CD8-positive, alpha-beta memory T cell (primary cell): ENCODE results near the gene ELFN1. TPM values are rescaled to one million over a fixed set of nuclear protein-coding genes. Genes with fewer than 3 reads are reported as not detected.

Experiments
- CTCF ChIA-PET: fragments of 350-600 bp; sonication (Branson Sonifier 250); formaldehyde crosslinking; loops from one replicate; lab custom pipeline; 2021; ENCODE audit warnings: antibody characterized with exemption; lab: Charles Lee
- POLR2A ChIA-PET: fragments of 350-600 bp; sonication (Branson Sonifier 250); formaldehyde crosslinking; loops from one replicate; lab custom pipeline; 2021; ENCODE audit warnings: antibody characterized with exemption; lab: Charles Lee
- DNase-seq, 5 donors: peaks; one replicate each; pipeline versions ENCODE4 v3.0.0 to v3.0.0-alpha.2; 2020 to 2022; ENCODE audit warnings: mixed read lengths in 1 of 5
- H3K27ac ChIP-seq: one replicate; pipeline ENCODE4 v1.7.0; 2013; ENCODE audit warnings: low read depth, mild to moderate bottlenecking, low read length, moderate library complexity
- H3K27me3 ChIP-seq: 2 replicates; pipeline ENCODE4 v1.7.0; 2013; ENCODE audit warnings: low read length, mild to moderate bottlenecking; ENCODE audit not compliant: insufficient read depth, poor library complexity, severe bottlenecking
- H3K36me3 ChIP-seq: 2 replicates; pipeline ENCODE4 v1.7.0; 2013; ENCODE audit warnings: mild to moderate bottlenecking, low read length, moderate library complexity; ENCODE audit not compliant: insufficient read depth
- H3K4me1 ChIP-seq: 2 replicates; pipeline ENCODE4 v1.7.0; 2013; ENCODE audit warnings: mild to moderate bottlenecking, low read length, moderate library complexity; ENCODE audit not compliant: insufficient read depth
- H3K4me3 ChIP-seq: 2 replicates; pipeline ENCODE4 v1.7.0; 2013; ENCODE audit warnings: mild to moderate bottlenecking, low read length
- H3K9me3 ChIP-seq: 2 replicates; pipeline ENCODE4 v1.7.0; 2013; ENCODE audit warnings: mild to moderate bottlenecking, low read length
- H3K27ac Mint-ChIP-seq, 8 donors: one replicate each; pipeline ENCODE4 v1.8.0; 2020 to 2021; ENCODE audit warnings: mixed read lengths in 8 of 8, mild to moderate bottlenecking in 6 of 8, inconsistent platforms in 3 of 8, moderate library complexity in 3 of 8
- H3K27me3 Mint-ChIP-seq, 2 donors: one replicate each; pipeline ENCODE4 v1.8.0; 2020 to 2021; ENCODE audit warnings: mixed read lengths in 2 of 2, mild to moderate bottlenecking in 1 of 2, moderate library complexity in 1 of 2
- H3K36me3 Mint-ChIP-seq, 3 donors: one replicate each; pipeline ENCODE4 v1.8.0; 2020 to 2021; ENCODE audit warnings: mixed read lengths in 3 of 3, inconsistent platforms in 1 of 3, mild to moderate bottlenecking in 1 of 3
- H3K4me1 Mint-ChIP-seq, 3 donors: one replicate each; pipeline ENCODE4 v1.8.0; 2020 to 2021; ENCODE audit warnings: mixed read lengths in 3 of 3, inconsistent platforms in 1 of 3, mild to moderate bottlenecking in 1 of 3
- H3K4me3 Mint-ChIP-seq, 7 donors: one replicate each; pipeline ENCODE4 v1.8.0; 2020 to 2021; ENCODE audit warnings: mixed read lengths in 7 of 7, mild to moderate bottlenecking in 6 of 7, moderate library complexity in 4 of 7, inconsistent platforms in 2 of 7
- H3K9me3 Mint-ChIP-seq, 5 donors: one replicate each; pipeline ENCODE4 v1.8.0; 2020 to 2022; ENCODE audit warnings: mixed read lengths in 5 of 5, mild to moderate bottlenecking in 3 of 5, moderate library complexity in 2 of 5, inconsistent platforms in 1 of 5
- polyA plus RNA-seq: library from polyadenylated mRNA; unstranded; fragments of 300-500 nt; fragmentation: Illumina TruSeq; gene quantifications from one replicate; pipeline ENCODE4 v1.2.3, GENCODE V29; 2021
- total RNA-seq, 2 experiments: library from RNA; stranded (reverse); gene quantifications; one replicate each; pipeline ENCODE4 v1.2.3, GENCODE V29; 2021

Gene ELFN1
- total and polyA plus RNA-seq, 3 experiments from 2014 or later = 0.15 to 0.22 (median 0.20) TPM

DNA sequence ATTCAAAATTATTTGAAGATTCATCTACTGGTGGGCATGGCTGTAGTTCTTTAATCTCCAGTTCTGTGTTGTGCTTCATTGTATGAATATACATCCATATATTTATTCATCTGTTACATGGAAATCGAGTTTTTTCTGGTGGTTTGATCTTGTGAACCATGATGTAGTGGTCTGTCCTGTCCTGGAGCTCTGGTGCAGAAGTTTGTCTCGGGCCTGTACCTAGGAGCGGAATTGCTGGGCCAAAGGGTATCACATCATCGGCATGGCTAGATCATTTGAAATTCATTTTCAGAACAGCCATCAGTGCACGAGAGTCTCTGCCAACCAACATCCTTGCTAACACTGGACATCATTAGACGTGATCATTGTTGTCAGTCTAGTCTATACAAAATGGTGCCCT, 107.0 kb downstream of the ELFN1 start:
- CTCF ChIA-PET = no interaction called here
- H3K9me3 ChIP-seq = no peaks in the 10 kb centered on the region

GRCh38 chr7:1779445-1779844, 109.4 kb downstream of the ELFN1 start:
- Mint-ChIP-seq H3K27ac (no peak overlapping the region), H3K4me3 (no peak overlapping the region), H3K9me3 (peaks cover 8 to 21% (median 16%) of the 10 kb centered on the region in 5 donors), H3K27me3 (peaks cover 7 to 41% of the 10 kb centered on the region in 2 donors), H3K36me3 (peaks cover 0 to 17% (median 3%) of the 10 kb centered on the region in 3 donors), H3K4me1 (no peaks in the 10 kb centered on the region)
- H3K9me3 ChIP-seq = no peaks in the 10 kb centered on the region
- ChIA-PET CTCF (no interaction called here), POLR2A (no interaction called here)
- no peaks in the 10 kb centered on the region for H3K36me3 ChIP-seq
- no peak overlapping the region for H3K27ac ChIP-seq
- H3K4me3 ChIP-seq = no peak overlapping the region
- H3K27me3 ChIP-seq = no peaks in the 10 kb centered on the region
- no peaks in the 10 kb centered on the region for H3K4me1 ChIP-seq
- no peak for DNase-seq

More for the DNA sequence above, 107.0 kb downstream of the ELFN1 start:
- Histone ChIP-seq H3K4me3 (no peak overlapping the region), H3K4me1 (no peaks in the 10 kb centered on the region), H3K27me3 (no peaks in the 10 kb centered on the region), H3K36me3 (no peaks in the 10 kb centered on the region), H3K27ac (no peak overlapping the region)
- H3K4me3 Mint-ChIP-seq = no peak overlapping the region
- no peak for DNase-seq
- no peaks in the 10 kb centered on the region for H3K4me1 Mint-ChIP-seq
- POLR2A ChIA-PET = no interaction called here
- peaks cover 0 to 17% (median 2%) of the 10 kb centered on the region in 3 donors for H3K36me3 Mint-ChIP-seq
- H3K27me3 Mint-ChIP-seq = peaks cover 10 to 43% of the 10 kb centered on the region in 2 donors
- no peak overlapping the region for H3K27ac Mint-ChIP-seq
- H3K9me3 Mint-ChIP-seq = peaks cover 8 to 25% (median 17%) of the 10 kb centered on the region in 5 donors

GRCh38 chr7:1781369-1781768, 111.3 kb downstream of the ELFN1 start:
- no peak for DNase-seq
- H3K27me3 Mint-ChIP-seq = peaks cover 11 to 43% of the 10 kb centered on the region in 2 donors

DNA sequence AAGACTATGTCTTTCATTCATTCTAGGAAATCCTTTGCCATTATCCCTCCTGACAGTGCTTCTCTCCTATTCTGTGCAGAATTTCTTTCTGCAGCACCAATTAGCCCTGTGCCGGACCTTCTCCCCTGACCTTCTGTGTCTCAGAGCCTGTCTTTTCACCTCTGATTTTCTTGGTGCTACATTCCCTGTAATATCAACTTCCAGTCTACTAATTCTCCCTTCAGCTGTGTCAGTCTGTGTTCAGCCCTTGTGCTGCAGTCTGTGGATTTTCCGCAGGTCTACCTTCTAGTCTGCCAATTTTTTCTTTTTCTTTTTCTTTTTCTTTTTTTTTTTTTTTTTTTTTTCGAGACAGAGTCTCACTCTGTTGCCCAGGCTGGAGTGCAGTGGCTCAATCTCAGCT, 115.8 kb downstream of the ELFN1 start:
- POLR2A ChIA-PET = no interaction called here
- Histone ChIP-seq H3K4me3 (no peak overlapping the region), H3K9me3 (no peaks in the 10 kb centered on the region), H3K36me3 (no peaks in the 10 kb centered on the region), H3K4me1 (no peaks in the 10 kb centered on the region), H3K27ac (no peak overlapping the region), H3K27me3 (no peaks in the 10 kb centered on the region)
- H3K36me3 Mint-ChIP-seq = peaks cover 0 to 12% (median 3%) of the 10 kb centered on the region in 3 donors
- no peak overlapping the region for H3K4me3 Mint-ChIP-seq
- H3K9me3 Mint-ChIP-seq = peaks cover 6 to 16% (median 9%) of the 10 kb centered on the region in 5 donors
- peaks cover 0 to 2% (median 0%) of the 10 kb centered on the region in 3 donors for H3K4me1 Mint-ChIP-seq
- H3K27ac Mint-ChIP-seq = no peak overlapping the region
- no peak for DNase-seq
- peaks cover 18 to 59% of the 10 kb centered on the region in 2 donors for H3K27me3 Mint-ChIP-seq
- CTCF ChIA-PET = no interaction called here

More at GRCh38 chr7:1781369-1781768, 111.3 kb downstream of the ELFN1 start:
- H3K27ac Mint-ChIP-seq = no peak overlapping the region
- H3K4me3 ChIP-seq = no peak overlapping the region
- peaks cover 5 to 23% (median 20%) of the 10 kb centered on the region in 5 donors for H3K9me3 Mint-ChIP-seq
- peaks cover 0 to 2% (median 0%) of the 10 kb centered on the region in 3 donors for H3K4me1 Mint-ChIP-seq
- H3K27me3 ChIP-seq = no peaks in the 10 kb centered on the region
- peaks cover 0 to 9% (median 4%) of the 10 kb centered on the region in 3 donors for H3K36me3 Mint-ChIP-seq
- no peak overlapping the region for H3K4me3 Mint-ChIP-seq
- no peak overlapping the region for H3K27ac ChIP-seq
- H3K9me3 ChIP-seq = no peaks in the 10 kb centered on the region
- no peaks in the 10 kb centered on the region for H3K4me1 ChIP-seq
- POLR2A ChIA-PET = no interaction called here
- no peaks in the 10 kb centered on the region for H3K36me3 ChIP-seq
- CTCF ChIA-PET = no interaction called here

GRCh38 chr7:1787241-1787640, 117.2 kb downstream of the ELFN1 start:
- Histone ChIP-seq H3K36me3 (no peaks in the 10 kb centered on the region), H3K27me3 (no peaks in the 10 kb centered on the region), H3K4me3 (no peak overlapping the region), H3K27ac (no peak overlapping the region), H3K9me3 (no peaks in the 10 kb centered on the region), H3K4me1 (no peaks in the 10 kb centered on the region)
- Mint-ChIP-seq H3K4me1 (peaks cover 0 to 2% (median 0%) of the 10 kb centered on the region in 3 donors), H3K27ac (no peak overlapping the region), H3K27me3 (peaks cover 18 to 53% of the 10 kb centered on the region in 2 donors), H3K4me3 (no peak overlapping the region), H3K9me3 (peaks cover 6 to 21% (median 11%) of the 10 kb centered on the region in 5 donors), H3K36me3 (peaks cover 0 to 12% (median 3%) of the 10 kb centered on the region in 3 donors)
- no peak for DNase-seq
- ChIA-PET POLR2A (no interaction called here), CTCF (no interaction called here)

DNA sequence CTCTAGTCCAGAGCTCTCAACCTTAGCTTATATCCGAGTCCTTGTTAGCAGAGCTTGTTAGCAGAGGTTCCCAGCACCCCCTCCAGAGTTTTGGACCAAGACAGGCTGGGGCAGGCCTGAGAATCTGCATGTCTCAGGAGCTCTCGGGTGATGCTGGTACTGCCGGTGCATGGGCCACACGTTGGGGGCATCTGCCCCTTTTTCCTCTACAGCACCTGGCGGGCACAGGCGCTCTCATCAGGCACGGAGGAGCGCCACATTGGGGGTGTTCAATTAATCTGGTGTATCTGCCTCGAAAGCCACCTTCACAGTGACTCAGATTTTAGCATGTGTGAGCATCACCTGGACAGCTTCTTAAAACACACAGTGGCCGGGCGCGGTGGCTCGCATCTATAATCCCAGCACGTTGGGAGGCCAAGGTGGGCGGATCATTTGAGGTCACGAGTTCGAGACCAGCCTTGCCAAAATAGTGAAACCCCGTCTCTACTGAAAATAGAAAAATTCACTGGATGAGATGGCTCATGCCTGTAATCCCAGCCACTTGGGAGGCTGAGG, 117.7 kb downstream of the ELFN1 start:
- CTCF ChIA-PET = interaction anchor here (0.9 kb wide), 1 partner anchor 13 kb away, joined by 3 read pairs; no protein-coding TSS in a partner anchor
- Mint-ChIP-seq H3K9me3 (peaks cover 6 to 24% (median 11%) of the 10 kb centered on the region in 5 donors), H3K27me3 (peaks cover 18 to 53% of the 10 kb centered on the region in 2 donors), H3K36me3 (peaks cover 0 to 12% (median 1%) of the 10 kb centered on the region in 3 donors), H3K27ac (no peak overlapping the region), H3K4me3 (no peak overlapping the region), H3K4me1 (peaks cover 0 to 2% (median 0%) of the 10 kb centered on the region in 3 donors)
- H3K4me1 ChIP-seq = no peaks in the 10 kb centered on the region
- H3K27me3 ChIP-seq = no peaks in the 10 kb centered on the region
- H3K4me3 ChIP-seq = no peak overlapping the region
- no peak overlapping the region for H3K27ac ChIP-seq
- no peak for DNase-seq
- no peaks in the 10 kb centered on the region for H3K9me3 ChIP-seq
- no peaks in the 10 kb centered on the region for H3K36me3 ChIP-seq
- POLR2A ChIA-PET = no interaction called here

DNA sequence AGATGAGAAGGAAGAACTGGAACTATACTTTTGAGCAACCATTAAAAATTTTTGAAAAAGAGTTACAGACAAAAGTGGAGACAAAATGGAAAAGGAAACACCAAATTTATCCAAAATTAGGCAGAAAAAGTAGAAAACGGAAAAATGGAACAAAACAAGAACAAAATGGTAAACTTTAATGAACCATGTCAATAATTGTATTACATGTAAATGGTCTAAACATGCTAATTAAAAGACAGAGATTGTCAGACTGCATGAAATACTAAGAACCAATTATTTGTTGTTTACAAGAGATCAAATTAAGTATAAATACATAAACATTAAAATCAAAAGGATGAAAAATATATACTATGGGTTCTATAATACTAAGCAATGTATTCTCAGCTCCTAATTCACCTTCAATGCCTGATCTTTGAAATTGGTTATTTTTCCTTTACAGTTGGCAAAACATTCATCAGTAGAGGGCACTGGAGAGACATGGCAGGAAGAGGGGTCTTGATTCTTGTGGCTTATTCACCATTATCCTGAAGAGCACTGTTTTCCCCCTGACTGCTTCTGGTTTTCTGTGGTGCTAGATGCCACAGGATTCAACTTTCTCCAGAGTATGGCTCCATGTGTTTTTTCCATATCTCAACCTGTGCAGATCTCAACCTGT, 124.9 kb downstream of the ELFN1 start:
- Mint-ChIP-seq H3K9me3 (peaks cover 16 to 35% (median 28%) of the 10 kb centered on the region in 5 donors), H3K36me3 (peaks cover 0 to 20% (median 1%) of the 10 kb centered on the region in 3 donors), H3K4me1 (no peaks in the 10 kb centered on the region), H3K27ac (no peak overlapping the region), H3K4me3 (no peak overlapping the region), H3K27me3 (peaks cover 24 to 47% of the 10 kb centered on the region in 2 donors)
- Histone ChIP-seq H3K27ac (no peak overlapping the region), H3K27me3 (no peaks in the 10 kb centered on the region), H3K4me1 (no peaks in the 10 kb centered on the region), H3K36me3 (no peaks in the 10 kb centered on the region), H3K4me3 (no peak overlapping the region), H3K9me3 (peaks cover 3% of the 10 kb centered on the region)
- no peak for DNase-seq
- POLR2A ChIA-PET = no interaction called here
- CTCF ChIA-PET = no interaction called here
